ENCODE measurements around the gene IFNAR1.

IFNAR1 gene

GRCh38 chr21:33403786-33404585 is 79.2 kb downstream of the IFNAR1 start:
- peak; percentile 14 for DNase-seq

GRCh38 chr21:33406493-33406892 is 81.7 kb downstream of the IFNAR1 start:
- DNase-seq, result no peak
